ENCODE measurements around the gene TMEM130. TPM values are rescaled to one million over a fixed set of nuclear protein-coding genes. Genes with fewer than 3 reads are reported as not detected.

The TMEM130 gene
- total RNA-seq, 1 donor from 2014 or later = not detected

GRCh38 chr7:98870121-98870651 lies 372 bp upstream of the TMEM130 start:
- no peak for TF ChIP-seq CTCF (IDR thresholded peaks at IDR 0.05; ENCODE audit: insufficient read depth, low read length, severe bottlenecking)
- no peaks in the 10 kb centered on the region for H3K36me3 ChIP-seq (ENCODE audit: control insufficient read depth, insufficient read depth, low read length)
- DNase-seq (ENCODE audit: low read depth) = peak; percentile 26
- peak overlapping the region; percentile 22 for H3K4me3 ChIP-seq (ENCODE audit: low read depth, low read length)
- FAIRE-seq = no peak
- H3K27me3 ChIP-seq (ENCODE audit: control insufficient read depth, insufficient read depth, low read length) = peaks cover 13% of the 10 kb centered on the region

GRCh38 chr7:98869027-98869596 lies 702 bp downstream of the TMEM130 start:
- peaks cover 13% of the 10 kb centered on the region for H3K27me3 ChIP-seq (ENCODE audit: control insufficient read depth, insufficient read depth, low read length)
- FAIRE-seq (no peak), DNase-seq (ENCODE audit: low read depth) (no peak)
- no peaks in the 10 kb centered on the region for H3K36me3 ChIP-seq (ENCODE audit: control insufficient read depth, insufficient read depth, low read length)
- H3K4me3 ChIP-seq (ENCODE audit: low read depth, low read length) = no peak overlapping the region
- no peak for TF ChIP-seq CTCF (IDR thresholded peaks at IDR 0.05; ENCODE audit: insufficient read depth, low read length, severe bottlenecking)

- no peak for TF ChIP-seq CTCF (IDR thresholded peaks at IDR 0.05; ENCODE audit: insufficient read depth, low read length, severe bottlenecking)
- H3K27me3 ChIP-seq (ENCODE audit: control insufficient read depth, insufficient read depth, low read length) = peaks cover 13% of the 10 kb centered on the region
- no peak for DNase-seq (ENCODE audit: low read depth)
- H3K4me3 ChIP-seq (ENCODE audit: low read depth, low read length) = no peak overlapping the region
- no peak for FAIRE-seq
- no peaks in the 10 kb centered on the region for H3K36me3 ChIP-seq (ENCODE audit: control insufficient read depth, insufficient read depth, low read length)
These were observed 1.4 kb downstream of the TMEM130 start for GRCh38 chr7:98868450-98868849.

- TF ChIP-seq CTCF (IDR thresholded peaks at IDR 0.05; ENCODE audit: insufficient read depth, low read length, severe bottlenecking) = no peak
- H3K36me3 ChIP-seq (ENCODE audit: control insufficient read depth, insufficient read depth, low read length) = no peaks in the 10 kb centered on the region
- peaks cover 13% of the 10 kb centered on the region for H3K27me3 ChIP-seq (ENCODE audit: control insufficient read depth, insufficient read depth, low read length)
- no peak for FAIRE-seq
- DNase-seq (ENCODE audit: low read depth) = no peak
- H3K4me3 ChIP-seq (ENCODE audit: low read depth, low read length) = no peak overlapping the region
These were observed 3.0 kb downstream of the TMEM130 start for GRCh38 chr7:98866765-98867164.

- H3K36me3 ChIP-seq (ENCODE audit: control insufficient read depth, insufficient read depth, low read length) = no peaks in the 10 kb centered on the region
- FAIRE-seq = no peak
- H3K4me3 ChIP-seq (ENCODE audit: low read depth, low read length) = no peak overlapping the region
- no peak for TF ChIP-seq CTCF (IDR thresholded peaks at IDR 0.05; ENCODE audit: insufficient read depth, low read length, severe bottlenecking)
- no peak for DNase-seq (ENCODE audit: low read depth)
- peaks cover 13% of the 10 kb centered on the region for H3K27me3 ChIP-seq (ENCODE audit: control insufficient read depth, insufficient read depth, low read length)
These were observed 3.5 kb downstream of the TMEM130 start for GRCh38 chr7:98866351-98866750.
